Measurements from ENCODE around the gene ZBTB46.
"Not testable (repeated sequence)": the region's sequence is repeated elsewhere in the genome, so short reads cannot be mapped to it uniquely, and the experiment has no call there.

The ZBTB46 gene

DNA sequence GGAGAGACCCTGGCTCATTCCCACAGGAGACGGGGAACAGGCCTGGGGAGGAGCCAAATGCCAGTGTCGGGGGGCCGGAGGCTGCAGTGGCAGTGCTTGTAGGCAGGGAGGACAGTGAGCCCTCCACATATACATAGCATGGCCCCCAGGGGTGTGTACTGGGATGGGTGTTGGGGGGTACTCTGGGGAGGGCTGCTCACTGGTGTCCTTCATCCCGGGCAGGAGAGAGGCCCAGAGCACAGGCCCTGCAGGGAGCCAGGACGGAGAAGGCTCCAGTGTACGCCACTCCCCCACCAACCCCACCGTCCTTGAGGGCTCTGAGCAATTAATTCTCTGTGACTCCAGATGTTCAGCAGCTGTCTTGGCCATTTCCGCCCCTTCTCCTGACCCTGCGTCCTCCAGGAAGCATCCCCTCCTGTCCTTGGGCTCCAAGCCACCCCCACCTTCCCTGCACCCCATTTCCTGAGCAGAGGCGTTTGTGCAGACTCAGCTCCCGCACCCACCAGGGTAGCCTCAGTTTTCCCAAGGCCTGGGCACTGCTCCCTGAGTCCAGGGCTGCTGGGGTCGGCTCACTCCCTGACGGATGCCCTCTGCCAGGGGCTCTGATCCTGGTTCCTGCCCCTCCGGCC, 26.8 kb upstream of the ZBTB46 start:
- DNase-seq, result peak; percentile 45

- DNase-seq, result no peak
Observed at GRCh38 chr20:63856098-63856511, 25.0 kb upstream of the ZBTB46 start.

GRCh38 chr20:63855363-63856097, 24.5 kb upstream of the ZBTB46 start:
- DNase-seq, result peak; percentile 70

DNA sequence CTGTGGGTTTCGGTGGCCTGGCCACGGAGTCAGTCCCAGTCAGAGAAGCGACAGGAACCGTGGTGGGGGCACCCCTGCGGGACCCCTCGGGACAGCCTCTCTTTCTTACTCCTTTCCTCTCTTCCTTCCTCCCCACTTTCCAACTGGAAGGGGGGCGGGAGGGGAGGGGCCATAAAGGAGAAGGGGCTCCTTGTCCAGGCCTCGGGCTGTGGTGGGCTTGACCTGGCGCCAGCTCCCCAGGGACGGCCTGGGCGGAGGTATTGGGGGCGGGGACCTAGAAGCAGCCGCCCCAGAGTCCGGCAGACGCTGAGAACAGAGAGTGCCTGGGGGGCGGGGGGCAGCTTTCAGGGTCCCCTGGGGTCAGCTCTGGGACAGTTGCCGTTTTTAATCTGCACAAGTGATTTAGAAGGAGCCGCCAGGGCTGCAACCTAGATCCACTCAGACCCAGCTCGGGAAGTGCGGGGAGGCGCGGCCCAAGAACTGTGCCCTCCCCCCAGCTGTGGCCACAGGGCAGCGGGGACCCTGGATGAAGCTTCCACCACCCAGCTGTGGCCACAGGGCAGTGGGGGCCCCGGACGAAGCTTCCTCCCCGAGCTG, 23.8 kb upstream of the ZBTB46 start:
- DNase-seq, result peak; percentile 68

DNA sequence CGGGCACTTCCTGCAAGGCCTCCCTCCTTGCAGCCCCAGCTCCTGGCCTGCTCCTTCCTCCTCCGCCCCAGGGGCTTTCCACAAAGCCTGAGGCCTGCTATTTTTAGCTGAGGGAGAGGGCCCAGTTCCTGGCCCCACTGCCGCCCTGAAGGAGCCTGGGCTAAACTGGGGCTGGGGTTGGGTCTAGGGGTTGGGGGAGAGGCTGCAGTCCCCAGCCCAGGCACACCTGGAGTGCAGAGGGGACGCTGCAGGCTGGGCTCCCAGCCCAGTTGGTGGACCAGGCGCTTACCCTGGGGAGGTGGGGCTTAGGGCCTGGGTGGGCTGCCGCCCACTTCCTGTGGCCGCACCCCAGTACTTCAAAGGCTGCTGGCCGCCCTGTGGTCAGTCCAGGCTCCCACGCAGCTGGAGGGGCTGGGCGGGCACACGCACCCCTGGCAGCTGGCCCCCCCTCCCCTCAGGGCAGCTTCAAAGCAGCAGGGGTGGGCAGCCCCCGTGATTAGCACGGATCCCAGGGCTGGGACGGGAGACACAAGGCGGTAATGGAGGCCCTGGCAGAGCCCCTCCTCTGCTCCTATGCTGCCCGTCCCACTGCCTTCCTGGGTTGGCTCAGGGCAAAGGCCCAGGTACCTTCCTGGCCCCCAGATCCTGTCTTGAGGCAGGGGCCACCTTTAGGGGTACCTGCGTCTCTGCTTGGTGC, 23.2 kb upstream of the ZBTB46 start:
- peak; percentile 52 for DNase-seq

GRCh38 chr20:63853733-63854068, 22.6 kb upstream of the ZBTB46 start:
- DNase-seq, result not testable (repeated sequence)

- DNase-seq, result not testable (repeated sequence)
Observed at GRCh38 chr20:63851548-63851943, 20.5 kb upstream of the ZBTB46 start.

GRCh38 chr20:63850689-63851547, 19.9 kb upstream of the ZBTB46 start:
- DNase-seq, result no peak

- no peak for DNase-seq
Observed at GRCh38 chr20:63848003-63848911, 17.2 kb upstream of the ZBTB46 start.

GRCh38 chr20:63847237-63848002, 16.4 kb upstream of the ZBTB46 start:
- DNase-seq, result peak; percentile 44

DNA sequence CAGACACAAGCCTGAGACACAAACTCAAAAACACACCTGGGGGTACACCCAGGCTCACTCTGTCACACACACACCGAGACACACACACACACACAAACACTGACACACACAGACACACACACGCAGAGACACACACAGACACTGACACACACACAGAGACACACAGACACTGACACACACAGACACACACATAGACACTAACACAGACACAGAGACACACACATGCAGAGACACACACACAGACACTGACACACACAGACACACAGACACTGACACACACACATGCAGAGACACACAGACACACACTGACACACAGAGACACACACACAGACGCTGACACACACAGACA, 15.8 kb upstream of the ZBTB46 start:
- no peak for DNase-seq

GRCh38 chr20:63846128-63846771, 15.2 kb upstream of the ZBTB46 start:
- peak; percentile 65 for DNase-seq

GRCh38 chr20:63844511-63844991, 13.5 kb upstream of the ZBTB46 start:
- no peak for DNase-seq

DNA sequence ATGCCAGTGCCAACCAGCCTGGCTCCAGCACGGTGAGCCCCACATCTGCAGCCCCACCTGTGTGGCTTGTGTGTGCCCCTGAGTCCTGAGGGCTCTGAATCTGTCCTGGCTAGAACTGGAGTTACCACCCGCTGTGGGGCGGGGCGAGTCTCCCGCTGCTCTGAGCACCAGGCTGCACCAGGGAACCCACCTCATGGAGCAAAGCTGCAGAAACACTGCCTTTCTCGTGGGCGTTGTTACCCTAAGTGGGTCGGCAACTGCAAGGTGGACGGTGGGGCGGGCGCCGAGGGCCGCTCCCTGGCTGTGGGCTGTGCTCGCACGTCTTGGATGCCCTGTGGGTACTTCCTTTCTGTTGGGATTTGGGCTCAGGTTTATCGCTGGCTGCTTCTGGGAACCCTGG, 12.7 kb upstream of the ZBTB46 start:
- no peak for DNase-seq

GRCh38 chr20:63843222-63843621, 12.2 kb upstream of the ZBTB46 start:
- no peak for DNase-seq

GRCh38 chr20:63842258-63842657, 11.2 kb upstream of the ZBTB46 start:
- no peak for DNase-seq

- no peak for DNase-seq
Observed at GRCh38 chr20:63840405-63840828, 9.4 kb upstream of the ZBTB46 start.

DNA sequence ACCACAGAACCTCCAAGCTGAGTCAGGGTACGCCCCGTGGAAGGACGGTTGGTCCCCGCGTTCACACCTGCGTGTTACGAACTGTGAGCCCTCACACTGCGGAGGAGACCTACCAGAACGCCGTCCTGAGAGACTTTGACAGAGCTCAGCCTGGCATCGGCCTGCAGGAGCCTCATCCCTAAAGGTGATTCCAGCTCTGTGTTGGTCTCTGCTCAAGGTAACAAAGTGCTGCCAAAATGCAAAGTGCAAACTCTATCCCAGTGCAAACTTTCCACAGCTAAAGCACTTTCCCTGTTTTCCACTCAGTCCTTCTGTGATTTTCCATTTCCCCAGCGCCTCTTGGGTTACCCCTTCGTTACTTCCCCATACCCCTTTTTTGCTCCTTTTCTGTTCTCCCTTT, 8.6 kb upstream of the ZBTB46 start:
- DNase-seq, result no peak

- DNase-seq, result no peak
Observed at GRCh38 chr20:63837479-63837878, 6.4 kb upstream of the ZBTB46 start.

Data from retina (tissue), 1 donor.